ENCODE data around the gene FGFR3.

DNA sequence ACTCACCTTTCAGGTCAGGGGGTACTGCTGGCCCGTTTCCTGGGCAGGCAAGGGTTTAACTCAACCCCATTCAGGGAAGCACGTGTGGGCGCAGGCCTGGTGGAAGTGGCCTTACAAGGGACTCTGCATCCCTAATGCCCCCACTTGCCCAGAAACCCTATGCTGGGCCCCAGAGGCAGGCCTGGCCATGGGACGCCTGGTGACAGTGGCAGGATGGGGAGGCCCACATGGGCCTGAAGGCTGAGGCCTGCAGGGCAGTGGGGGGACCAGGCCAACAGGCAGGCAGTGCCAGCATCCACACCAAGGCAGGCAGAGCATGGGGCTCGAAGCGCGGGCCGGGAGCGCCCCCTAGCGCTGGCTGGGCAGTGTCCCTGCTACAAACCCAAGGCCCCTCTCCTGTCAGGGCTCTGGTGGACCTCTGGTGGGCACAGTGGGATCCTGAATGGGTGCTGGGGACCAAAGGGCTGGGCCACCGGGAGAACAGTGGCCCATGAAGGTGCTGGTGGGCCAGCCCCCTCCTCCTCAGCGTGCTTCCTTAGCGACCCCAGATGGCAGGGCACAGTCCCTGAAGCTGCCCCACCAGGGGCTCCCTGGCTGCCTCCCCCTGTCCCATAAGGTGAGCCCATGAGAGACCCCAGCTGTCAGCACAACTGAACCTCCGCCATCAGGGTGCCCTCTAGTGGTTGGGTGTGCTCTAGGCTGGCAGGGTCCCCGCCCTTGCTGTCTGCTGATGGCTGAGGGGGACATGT, 16.8 kb downstream of the FGFR3 start:
- TF ChIP-seq BHLHE40 (IDR thresholded peaks at IDR 0.05; ENCODE audit: low read depth, low read length), result no peak
- TF ChIP-seq, protein P1, sequence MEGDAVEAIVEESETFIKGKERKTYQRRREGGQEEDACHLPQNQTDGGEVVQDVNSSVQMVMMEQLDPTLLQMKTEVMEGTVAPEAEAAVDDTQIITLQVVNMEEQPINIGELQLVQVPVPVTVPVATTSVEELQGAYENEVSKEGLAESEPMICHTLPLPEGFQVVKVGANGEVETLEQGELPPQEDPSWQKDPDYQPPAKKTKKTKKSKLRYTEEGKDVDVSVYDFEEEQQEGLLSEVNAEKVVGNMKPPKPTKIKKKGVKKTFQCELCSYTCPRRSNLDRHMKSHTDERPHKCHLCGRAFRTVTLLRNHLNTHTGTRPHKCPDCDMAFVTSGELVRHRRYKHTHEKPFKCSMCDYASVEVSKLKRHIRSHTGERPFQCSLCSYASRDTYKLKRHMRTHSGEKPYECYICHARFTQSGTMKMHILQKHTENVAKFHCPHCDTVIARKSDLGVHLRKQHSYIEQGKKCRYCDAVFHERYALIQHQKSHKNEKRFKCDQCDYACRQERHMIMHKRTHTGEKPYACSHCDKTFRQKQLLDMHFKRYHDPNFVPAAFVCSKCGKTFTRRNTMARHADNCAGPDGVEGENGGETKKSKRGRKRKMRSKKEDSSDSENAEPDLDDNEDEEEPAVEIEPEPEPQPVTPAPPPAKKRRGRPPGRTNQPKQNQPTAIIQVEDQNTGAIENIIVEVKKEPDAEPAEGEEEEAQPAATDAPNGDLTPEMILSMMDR (conservative IDR thresholded peaks at IDR 0.05; ENCODE audit: low read depth, low read length), result peak; percentile 93
- TF ChIP-seq POLR2A (IDR thresholded peaks at IDR 0.05; ENCODE audit: low read depth, low read length), result peak; percentile 59
- TF ChIP-seq MAZ (IDR thresholded peaks at IDR 0.05; ENCODE audit: borderline replicate concordance, low read depth, low read length), result no peak
- no peak for TF ChIP-seq MXI1 (IDR thresholded peaks at IDR 0.05; ENCODE audit: borderline replicate concordance, low read depth, low read length)
- TF ChIP-seq RFX5 (IDR thresholded peaks at IDR 0.05; ENCODE audit: low read depth, low read length), result no peak
- no peak for TF ChIP-seq USF2 (IDR thresholded peaks at IDR 0.05; ENCODE audit: low read depth, low read length)
- no peak for TF ChIP-seq MAFK (IDR thresholded peaks at IDR 0.05; ENCODE audit: low read depth, low read length)
- no peak for TF ChIP-seq CEBPB (IDR thresholded peaks at IDR 0.05; ENCODE audit: low read depth, low read length)
- peak; percentile 96 for TF ChIP-seq RAD21 (IDR thresholded peaks at IDR 0.05; ENCODE audit: low read length)
- TF ChIP-seq SMC3 (IDR thresholded peaks at IDR 0.05; ENCODE audit: low read depth, low read length), result peak; percentile 80
- TF ChIP-seq NFE2L2 (IDR thresholded peaks at IDR 0.05; ENCODE audit: low read depth, low read length), result no peak
- no peak for TF ChIP-seq FOS (IDR thresholded peaks at IDR 0.05; ENCODE audit: low read depth, low read length)
